Vagina (tissue), 2 donors: Measurements from ENCODE around the gene SERINC5.

Experiments used
- CTCF ChIP-seq, 3 experiments: fragments of 450-650 bp in 2 of 3; fragments of 200-600 bp in 1 of 3; sonication (generic) in 1 of 3; IDR thresholded peaks; one replicate each; pipeline ENCODE4 v1.5.1; 2017 to 2019; ENCODE audit warnings: antibody characterized with exemption in 3 of 3, mild to moderate bottlenecking in 2 of 3, moderate library complexity in 2 of 3
- POLR2A ChIP-seq, 2 donors: fragments of 450-650 bp; IDR thresholded peaks; one replicate each; pipeline ENCODE4 v1.6.1; 2017; ENCODE audit warnings: antibody characterized with exemption in 2 of 2, mild to moderate bottlenecking in 2 of 2, moderate library complexity in 2 of 2
- POLR2AphosphoS5 ChIP-seq, 2 donors: sonication (generic); formaldehyde crosslinking; IDR thresholded peaks; one replicate each; pipeline ENCODE4 v1.9.0; 2017; ENCODE audit warnings: antibody characterized with exemption in 2 of 2, mild to moderate bottlenecking in 2 of 2, low read depth in 1 of 2; ENCODE audit not compliant: insufficient read depth in 1 of 2

GRCh38 chr5:80216753-80217596 lies 38.9 kb downstream of the SERINC5 start:
- TF ChIP-seq POLR2A (IDR thresholded peaks at IDR 0.05) (no peak), CTCF (IDR thresholded peaks at IDR 0.05) (no peak), POLR2AphosphoS5 (IDR thresholded peaks at IDR 0.05; ENCODE audit: insufficient read depth in 1 of 2, low read depth in 1 of 2) (no peak)
